DMS114 treated with DMSO at 0.1 percent for 48 hours (cell line): ENCODE data around the gene PTPRJ.

ENCODE experiments used
- DNase-seq: peaks from one replicate; lab custom pipeline; 2025; ENCODE audit not compliant: unreplicated experiment; lab: John Stamatoyannopoulos, UW

PTPRJ gene

DNA sequence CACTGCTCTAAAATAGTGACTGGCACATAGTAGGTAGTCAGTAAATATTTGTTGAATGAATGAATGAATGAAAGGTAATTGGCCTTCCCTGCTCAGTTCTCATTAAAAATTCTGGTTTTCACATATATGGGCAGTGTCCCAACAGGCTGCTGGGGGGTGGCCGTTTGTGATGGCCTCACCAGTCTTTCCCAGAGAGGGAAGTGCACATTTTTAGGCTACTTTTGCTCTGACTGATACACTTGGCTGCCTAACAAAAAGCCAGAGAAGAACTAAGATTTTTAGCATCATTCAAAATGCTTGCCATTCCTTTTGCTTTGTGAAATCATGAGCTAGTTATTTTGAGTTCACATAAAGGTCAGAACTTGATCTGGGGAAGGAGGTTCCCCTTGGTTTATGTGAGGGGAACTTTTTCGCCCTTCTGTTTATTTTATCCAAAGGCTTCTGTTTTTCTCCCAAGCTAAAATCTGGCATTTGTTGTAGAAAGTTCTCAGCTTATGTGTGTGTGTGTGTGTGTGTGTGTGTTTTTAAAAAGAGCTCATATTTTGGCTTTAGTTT, 83.1 kb downstream of the PTPRJ start:
- no peak for DNase-seq

DNA sequence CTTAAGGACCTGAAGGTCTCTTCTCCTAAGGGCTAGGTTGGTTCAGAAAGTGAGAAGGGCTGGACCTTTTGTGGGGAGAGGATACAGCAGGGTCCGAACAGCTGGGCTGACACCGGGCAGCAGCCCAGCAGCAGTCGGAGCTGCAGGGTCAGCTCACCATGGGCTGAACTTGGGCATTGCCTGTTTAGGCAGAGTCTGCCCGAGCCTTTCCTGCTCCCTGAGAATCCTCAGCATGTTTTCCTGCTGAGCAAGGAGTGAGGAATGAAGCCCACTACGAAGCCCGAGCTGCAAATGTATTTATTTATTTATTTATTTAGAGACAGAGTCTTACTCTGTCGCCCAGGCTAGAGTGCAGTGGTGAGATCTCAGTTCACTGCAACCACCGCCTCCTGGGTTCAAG, 83.9 kb downstream of the PTPRJ start:
- no peak for DNase-seq

- DNase-seq, result no peak
These were observed 86.8 kb downstream of the PTPRJ start for GRCh38 chr11:48066881-48067800.

- DNase-seq, result no peak
These were observed 92.9 kb downstream of the PTPRJ start for GRCh38 chr11:48073031-48073861.

- no peak for DNase-seq
These were observed 94.2 kb downstream of the PTPRJ start for GRCh38 chr11:48074425-48075181.

GRCh38 chr11:48075637-48076036, 95.3 kb downstream of the PTPRJ start:
- DNase-seq, result no peak

DNA sequence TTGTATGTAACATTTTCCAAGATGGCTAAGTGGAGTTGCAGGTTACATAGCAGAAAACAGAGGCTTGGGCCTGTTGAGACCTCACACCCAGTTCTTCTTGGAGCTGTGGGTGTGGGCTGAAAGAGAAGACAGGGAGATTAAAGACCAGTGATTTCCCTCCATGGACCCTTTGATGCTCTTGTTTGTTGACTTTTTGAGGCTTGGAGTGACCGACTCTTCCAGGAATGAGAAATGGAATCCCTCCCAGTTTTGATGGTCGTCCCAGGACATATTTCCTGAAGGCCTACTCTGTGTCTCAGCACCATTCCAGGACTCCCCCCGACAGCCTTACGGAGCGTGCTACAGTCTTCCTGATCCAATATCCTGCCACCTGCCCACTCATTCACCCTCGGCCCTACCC, 96.9 kb downstream of the PTPRJ start:
- no peak for DNase-seq

DNA sequence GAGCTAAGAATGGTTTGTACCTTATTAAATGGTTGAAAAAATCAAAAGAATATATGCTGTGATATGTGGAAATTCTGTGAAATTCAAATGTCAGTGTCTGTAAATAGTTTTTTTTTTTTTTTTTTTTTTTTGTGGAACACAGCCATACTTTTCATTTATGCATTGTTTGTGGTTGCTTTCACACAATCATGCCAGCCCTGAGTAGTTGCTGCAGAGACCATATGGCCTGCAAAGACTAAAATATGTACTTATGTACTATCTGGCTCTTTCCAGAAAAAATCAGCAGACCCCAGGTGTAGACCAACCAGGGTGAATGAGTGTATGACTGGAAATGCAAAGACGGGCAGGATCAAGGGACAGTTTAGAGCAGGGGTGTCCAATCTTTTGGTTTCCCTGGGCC, 98.3 kb downstream of the PTPRJ start:
- no peak for DNase-seq

DNA sequence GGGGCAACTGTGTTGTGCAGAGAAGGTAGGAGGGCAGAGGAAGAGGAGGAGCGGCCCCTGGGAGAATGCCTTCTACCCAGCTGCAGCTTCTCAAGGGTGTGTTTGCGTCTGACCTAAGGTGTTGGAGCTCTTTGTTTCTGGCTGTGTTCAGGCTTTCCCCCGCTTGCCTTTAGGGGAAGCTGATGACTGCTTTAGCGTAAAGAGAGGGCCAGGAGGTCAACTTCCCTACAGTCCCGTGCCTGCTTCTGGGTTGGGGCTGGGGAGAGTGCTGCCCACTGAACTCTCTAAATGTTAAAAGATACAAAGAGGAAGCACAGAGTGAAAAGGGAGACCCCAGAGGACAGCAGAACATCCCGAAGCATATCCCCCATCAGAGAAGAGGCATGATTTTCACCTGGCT, 99.2 kb downstream of the PTPRJ start:
- DNase-seq, result no peak

DNA sequence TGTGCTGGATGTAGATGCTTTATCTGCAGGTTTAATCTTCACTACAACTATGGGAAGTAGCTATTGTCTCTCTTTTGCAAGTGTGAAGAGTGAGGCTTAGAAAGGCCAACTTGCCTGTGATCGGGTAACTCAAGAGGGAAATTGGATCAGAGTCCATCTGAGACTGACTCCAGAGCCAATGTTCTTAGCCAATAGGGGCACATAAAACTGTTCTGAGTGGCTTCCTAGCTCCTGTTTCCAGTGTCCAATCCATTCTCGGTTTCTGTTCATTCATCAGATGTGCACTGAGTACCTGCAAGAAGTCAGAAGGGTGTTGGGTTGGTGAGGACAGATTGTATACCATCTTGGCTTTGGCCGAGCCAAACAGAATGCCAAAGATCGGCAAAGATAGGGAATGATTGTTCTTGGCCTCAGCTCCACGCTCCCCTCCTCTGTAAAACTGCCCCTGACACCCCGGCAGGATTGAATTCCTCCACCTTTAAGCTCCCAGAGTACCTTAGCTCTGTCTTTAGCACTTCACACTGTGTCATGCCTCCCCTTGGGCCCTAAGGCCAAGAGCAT, 100.0 kb downstream of the PTPRJ start:
- no peak for DNase-seq

DNA sequence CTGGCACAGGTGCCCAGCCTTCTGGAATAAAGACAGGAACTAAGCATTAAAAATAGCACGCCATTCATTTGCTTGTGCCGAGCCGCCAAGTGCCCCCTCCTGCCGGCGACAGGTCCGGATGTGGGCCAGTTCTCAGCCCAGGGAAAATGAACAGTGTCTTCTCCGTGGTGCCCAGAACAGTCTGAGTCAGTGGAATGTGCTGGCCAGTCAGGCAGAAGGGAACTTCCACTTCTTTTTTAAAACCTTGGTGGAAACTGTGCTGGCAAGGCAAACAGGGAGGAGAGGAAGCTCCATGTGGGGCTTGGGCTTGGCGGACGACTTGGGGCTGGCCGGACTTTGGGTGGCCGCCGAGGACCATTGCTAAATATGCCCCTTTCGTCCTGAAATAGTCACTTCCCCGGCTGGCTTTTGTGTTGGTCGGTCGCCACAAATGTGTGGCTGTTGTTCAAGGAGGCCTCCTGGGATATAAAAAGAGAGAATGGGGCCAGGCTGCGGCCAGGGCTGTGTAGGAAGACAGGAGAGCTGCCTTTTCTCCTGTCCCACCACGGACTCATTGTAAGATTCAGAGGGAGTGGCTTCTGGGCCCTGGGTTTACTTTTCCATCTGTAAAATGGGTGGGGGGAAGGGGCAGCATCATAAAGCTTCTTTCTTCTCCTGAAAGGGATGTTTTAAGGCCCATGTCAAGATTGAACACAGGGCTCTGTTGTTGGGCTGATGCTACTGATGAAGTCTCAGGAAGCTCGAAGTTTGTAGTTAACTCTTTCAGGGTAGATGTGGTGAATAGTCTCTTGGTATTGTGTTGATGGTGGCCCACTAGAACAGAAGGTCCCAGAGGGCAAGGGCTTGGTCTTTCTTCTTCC, 101.0 kb downstream of the PTPRJ start:
- DNase-seq, result no peak

DNA sequence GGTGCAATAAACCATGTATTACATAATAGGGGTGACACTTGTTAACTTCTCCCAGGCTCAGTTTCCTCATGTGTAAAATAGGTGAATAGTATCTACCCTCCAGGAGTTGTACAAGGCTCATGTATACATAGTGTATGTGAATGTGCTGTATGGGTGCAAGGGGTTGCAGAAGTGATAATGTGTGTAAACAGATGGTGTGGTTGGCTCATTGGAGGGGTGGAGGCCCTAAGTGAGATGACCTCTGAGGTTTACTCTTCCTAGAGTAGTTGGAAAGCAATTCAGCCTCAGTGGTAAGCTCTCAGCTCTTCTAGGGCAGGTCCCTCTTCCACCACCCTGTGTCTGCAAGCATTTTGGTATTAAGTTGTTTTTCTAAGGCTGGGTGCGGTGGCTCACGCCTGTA, 102.4 kb downstream of the PTPRJ start:
- DNase-seq, result no peak

GRCh38 chr11:48083421-48083820, 103.1 kb downstream of the PTPRJ start:
- DNase-seq, result no peak

DNA sequence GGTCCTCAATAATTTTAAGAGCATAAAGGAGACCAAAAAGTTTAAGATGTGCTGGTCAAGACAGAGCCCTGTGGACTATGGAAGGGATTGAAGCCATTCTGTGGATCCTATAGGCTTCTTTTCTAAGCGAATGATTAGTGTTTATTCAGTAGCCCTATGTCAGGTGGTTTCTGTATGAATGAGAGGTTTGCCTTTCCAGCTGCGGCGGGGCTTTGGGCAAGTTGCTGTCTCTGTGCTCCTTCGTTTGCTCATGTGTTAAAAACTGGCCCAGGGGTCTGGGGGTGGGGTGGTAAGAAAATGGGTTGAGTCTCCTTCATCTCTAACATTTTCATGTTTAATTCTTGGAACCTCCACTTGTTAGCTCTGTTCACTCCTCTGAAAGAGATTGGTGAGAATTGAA, 105.3 kb downstream of the PTPRJ start:
- DNase-seq, result no peak

GRCh38 chr11:48087422-48087821, 107.1 kb downstream of the PTPRJ start:
- DNase-seq, result no peak

DNA sequence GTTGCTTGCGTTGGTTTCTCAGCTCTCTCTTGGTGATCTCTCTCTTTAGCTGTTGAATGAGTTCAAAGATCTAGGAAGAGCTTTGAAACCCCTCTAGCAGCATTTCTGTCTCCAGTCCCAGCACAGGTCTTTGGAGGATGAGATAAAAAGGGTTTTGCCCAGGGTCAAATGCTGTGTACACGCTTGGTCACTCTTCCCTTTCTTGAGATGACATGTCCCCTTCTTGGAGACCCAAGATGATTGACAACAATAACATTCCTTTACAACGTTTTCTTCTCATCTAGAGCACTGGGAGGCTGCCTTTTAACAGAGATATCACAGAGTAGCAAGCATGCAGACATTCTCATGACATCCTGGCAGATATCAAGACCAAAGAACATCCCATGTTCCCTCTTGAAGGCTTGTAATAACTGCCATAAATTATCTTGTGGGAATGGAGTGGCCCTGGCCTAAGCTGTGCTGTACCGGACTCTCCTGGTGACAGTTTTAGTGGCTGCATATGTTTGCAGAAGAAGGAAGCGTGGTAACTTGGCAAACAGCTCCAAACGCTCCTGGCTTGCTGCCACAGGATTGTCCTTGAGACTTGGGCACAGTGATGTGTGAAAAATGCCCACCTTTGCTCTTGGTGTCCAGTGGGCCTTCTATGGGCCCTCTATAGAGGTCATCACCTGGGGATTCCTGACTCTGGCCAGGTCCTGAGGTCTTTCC, 107.8 kb downstream of the PTPRJ start:
- no peak for DNase-seq

DNA sequence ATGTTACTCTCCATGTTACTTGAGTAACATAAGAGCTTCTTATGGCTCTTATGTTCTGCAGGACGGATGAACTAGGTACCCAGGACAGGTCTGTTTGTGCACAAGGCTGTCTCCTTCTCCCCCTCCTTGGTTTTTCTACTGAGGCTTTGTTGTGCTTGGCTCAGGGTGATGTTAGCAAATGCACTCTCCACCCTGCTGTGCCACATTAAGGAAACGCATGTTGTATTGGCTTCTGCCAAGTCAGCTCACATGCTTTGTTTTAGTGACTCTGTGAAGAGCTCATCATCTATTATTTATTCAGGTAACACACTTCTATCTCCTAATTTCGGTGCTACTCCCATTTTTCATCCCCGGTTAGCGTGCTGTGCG, 108.3 kb downstream of the PTPRJ start:
- DNase-seq, result no peak

DNA sequence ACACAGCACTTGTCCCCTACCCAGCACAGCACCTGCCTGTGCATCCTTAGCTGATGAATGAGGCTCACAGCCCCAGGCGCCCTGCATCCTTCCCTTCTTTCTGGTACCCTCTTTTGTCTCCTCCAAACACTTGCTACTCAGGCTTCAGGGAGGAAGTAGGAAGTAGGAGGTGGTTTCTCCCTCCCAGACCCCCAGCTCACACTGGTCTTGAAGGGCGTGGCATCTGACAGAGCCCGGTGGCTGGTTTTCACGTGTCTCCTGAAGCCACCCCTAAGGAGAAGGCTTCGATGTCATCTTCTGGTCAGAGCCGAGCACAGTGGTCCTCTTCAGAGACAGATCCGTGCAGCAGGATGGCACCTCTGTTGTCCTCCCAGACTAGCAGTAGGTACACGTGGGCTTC, 109.8 kb downstream of the PTPRJ start:
- no peak for DNase-seq

- DNase-seq, result no peak
These were observed 111.2 kb downstream of the PTPRJ start for GRCh38 chr11:48091426-48092102.
